ENCODE data around the gene SLC7A1. TPM values are rescaled to one million over a fixed set of nuclear protein-coding genes. Genes with fewer than 3 reads are reported as not detected.

SLC7A1 gene
- polyA plus RNA-seq, 1 donor, result 8.7 TPM

DNA sequence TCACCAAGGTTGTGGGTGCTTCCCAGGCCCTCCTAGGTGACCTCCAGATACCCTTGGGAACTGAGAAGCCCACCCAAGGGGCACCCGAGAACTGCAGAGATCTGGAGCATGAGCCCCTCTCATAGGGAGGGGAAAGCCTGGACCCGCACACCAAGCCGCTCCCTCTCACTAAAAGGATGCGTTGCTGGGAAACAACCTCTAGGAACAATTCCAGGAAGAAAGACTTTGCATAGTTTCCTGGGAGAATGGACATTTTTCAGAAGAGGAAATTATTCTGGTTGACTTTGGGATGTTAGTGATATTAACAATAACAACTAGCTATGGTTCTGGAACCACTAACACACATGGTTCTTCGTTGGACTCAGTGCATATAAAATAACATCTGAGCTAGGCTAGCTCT lies 64.6 kb downstream of the SLC7A1 start:
- DNase-seq (ENCODE audit: low read depth), result no peak

DNA sequence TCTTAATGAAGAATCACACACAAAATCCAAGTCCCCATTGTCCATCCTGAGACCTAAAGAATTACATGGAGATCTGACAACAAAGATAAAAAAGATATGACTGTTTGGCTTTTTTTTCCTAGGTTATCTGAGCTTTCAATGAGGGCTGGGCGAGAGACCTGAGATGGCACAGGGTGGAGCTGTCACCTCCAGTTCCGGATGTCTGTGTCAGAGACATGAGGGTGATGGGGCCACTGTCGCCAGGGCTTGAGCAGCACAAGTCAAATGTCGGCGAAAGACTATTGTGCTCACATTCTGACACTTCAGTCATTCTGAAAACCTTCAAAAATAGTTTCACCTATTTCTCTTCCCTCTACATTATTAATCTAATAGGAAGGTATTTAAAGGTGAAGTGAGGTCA lies 65.7 kb downstream of the SLC7A1 start:
- no peak for DNase-seq (ENCODE audit: low read depth)

DNA sequence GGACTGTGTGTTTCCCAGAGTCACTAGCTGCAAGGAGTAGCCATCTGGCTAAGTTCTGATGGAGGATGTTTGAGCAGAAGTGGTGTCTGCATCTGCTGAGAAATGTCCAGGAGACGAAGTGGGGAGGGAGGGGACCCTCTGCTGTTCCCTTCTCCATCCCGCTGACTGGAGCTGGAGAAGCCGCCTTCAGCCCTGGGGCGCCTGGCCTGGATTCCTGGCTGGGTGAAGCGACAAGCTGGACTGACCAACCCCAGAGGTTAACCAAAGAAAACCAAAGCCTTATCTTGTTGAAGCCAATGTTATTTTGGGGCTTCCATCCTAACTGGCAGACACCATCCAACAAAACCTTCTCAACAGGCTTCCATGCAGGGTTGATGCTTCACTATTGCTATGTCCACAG lies 67.6 kb downstream of the SLC7A1 start:
- no peak for DNase-seq (ENCODE audit: low read depth)

DNA sequence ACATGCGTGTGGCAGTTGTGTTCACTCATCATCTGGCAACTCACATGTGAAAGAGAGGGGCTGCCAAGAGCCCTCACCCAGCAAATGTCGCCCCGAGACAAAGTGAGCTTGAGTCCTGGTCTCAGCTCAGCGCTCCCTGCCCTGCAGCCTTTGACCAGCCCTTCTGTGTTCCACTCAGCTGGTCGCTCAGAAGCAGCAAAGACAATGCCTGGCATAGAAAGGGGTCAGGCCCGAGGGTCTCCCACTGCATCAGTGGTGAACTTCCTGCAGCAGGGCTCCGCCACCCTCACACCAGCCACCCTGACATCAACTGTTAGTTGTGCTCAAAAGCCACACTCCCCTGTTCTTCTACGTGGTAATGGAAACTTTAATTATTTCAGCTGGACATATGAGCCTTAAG lies 68.0 kb downstream of the SLC7A1 start:
- DNase-seq (ENCODE audit: low read depth), result no peak

DNA sequence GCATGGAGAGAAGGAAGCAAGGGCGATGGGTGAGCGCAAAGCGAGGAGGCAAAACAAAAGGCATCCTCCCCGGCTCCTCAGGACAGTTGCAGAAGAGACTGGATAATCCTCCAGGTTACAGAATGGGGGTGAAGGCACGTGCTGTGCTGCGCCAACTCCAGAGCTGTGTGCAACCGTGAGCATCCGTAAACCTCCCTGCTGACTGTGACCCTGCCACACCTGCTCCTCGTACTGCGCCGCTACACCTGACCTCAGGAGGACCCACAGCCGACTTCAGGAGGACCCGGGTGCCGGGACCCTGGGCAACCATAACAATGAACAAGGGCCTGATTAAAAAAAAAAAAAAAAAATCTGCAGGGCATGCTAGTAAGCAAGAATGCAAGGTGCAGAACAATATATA lies 68.7 kb downstream of the SLC7A1 start:
- DNase-seq (ENCODE audit: low read depth), result no peak

DNA sequence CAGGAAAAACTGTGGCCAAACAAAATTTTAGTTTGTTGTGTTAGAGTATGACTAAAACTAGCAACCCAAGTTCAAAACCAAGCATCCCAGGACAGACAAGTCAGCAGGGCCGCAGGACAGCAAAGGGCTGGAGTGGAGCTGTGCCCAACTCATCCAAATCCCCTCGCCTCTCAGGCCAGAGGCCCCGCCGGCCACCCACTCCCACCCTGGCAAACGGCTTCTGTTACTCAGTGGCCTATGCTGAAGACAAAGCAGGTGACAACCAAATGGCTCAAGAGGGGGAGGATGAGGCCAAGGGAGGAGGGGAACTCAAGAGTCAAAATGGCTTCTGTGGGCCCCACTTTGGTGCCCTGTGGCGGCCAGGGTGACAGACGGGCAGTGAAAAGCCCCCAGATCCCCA lies 69.7 kb downstream of the SLC7A1 start:
- DNase-seq (ENCODE audit: low read depth), result no peak

DNA sequence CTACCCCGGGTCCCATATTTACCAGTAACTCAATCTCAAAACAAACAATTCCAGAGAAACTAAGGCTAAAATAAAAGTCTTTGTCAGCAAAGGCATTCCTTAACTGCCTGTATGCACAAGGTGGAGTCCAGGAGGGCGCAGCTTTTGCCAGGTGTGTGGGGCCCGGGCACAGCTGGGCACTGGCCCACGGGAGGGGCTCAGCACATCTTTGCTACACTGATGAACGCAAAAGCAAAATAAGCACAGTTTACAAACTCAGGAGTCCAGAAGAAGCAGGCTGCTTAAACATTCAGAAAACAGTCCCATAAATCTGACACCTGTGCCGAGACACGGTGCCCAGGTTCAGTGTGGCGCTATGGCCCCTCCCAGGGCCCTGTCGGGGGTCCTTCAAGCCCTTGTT lies 70.8 kb downstream of the SLC7A1 start:
- no peak for DNase-seq (ENCODE audit: low read depth)

DNA sequence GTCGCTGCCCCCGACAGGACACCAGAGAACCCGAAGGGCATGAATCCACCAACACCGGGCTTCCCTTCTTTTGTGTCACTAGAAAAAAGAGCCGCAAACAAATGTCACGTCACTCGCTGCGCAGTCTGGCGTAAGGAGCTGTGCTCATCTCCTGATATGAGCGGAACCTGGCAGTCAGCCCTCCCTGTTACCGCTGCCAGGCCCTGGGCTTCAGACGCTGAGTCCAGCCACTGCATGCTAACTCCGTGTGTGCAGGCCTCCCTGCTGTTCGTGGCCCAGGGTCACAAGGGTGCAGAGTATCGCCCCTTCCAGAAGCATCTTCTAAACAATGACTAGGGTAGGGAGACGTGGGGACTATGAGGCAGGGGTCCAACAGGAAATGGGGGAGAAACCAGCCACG lies 71.3 kb downstream of the SLC7A1 start:
- DNase-seq (ENCODE audit: low read depth), result no peak

DNA sequence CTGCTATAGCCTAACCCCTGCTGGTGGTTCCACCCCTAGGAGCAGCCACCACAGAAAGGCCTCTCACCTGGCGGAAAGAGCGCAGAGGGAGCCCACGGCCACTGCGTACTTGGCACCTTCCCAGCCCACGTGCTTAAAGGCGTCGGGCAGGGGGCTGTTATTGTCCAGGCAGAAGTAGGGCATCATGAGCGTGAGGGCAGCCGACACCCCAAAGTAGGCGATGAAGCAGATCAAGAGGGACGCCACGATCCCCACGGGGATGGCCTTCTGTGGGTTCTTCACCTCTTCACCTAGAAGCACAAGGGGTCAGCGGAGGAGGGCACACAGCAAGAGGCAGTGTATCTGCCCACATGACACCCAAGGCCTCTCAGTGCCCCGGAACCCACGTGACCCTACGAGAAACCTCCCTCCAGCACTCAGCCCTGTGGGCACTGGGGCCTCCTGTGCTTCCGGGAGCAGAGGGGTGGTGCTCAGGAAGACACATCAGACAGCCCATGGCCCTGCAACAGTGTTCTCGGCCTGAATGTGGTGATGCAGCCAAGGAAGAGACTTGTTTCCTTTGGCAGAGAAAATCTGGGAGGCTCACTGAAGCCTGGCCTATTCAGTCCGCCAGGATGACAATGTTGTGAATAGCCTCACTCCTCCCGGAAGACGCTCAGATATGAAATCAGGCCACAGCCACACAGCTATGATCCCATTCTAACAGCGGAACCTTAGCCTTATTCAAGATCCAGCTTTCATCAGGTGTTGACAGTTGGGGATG lies 72.1 kb downstream of the SLC7A1 start:
- no peak for DNase-seq (ENCODE audit: low read depth)

DNA sequence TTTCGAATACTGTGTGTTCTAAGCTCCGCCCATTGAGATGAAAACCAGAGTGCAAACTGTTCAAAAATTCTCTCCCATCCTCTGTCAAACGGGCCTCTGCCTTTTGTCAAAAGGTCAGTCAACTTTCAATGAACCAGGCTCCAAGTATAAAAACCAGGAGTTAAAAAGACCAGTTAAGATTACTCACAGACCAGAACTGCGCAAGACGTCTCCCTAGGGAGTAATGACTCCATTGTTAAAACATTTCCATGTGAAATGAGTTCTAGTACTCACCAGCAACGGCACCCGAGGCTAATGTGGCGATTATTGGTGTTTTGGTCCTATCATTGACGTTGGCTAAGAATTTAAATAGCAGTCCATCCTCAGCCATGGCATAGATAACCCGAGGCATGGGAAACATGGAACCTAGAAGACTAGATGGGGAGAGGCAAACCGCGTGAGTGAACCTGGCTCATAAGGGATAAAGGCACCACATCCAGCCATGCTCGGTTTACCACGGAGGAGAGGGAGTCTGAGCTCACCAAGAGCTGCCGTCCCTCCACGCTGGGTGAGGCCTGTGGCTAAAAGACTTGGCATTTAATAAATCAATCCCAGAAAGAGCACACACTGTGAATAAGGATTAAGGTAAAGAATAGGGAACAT lies 73.3 kb downstream of the SLC7A1 start:
- DNase-seq (ENCODE audit: low read depth), result no peak

DNA sequence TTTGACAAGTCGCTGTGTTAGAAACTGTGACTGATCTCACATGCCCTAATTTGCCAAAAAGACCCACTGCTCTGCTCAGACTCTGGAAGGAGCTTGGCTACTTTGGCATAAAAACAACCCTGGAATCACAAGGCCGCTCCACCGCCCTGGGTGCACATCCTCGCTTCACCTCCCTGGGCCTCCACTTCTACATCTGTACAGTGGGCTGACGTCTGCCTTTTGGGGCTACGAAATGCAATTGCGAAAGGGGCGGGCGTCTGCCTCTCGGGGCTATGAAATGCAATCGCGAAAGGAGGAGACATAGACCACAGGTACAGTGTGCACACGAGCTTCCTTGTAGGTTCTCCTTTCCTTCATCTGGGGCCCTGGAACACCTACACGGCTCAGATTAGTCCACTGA lies 74.2 kb downstream of the SLC7A1 start:
- DNase-seq (ENCODE audit: low read depth), result no peak

DNA sequence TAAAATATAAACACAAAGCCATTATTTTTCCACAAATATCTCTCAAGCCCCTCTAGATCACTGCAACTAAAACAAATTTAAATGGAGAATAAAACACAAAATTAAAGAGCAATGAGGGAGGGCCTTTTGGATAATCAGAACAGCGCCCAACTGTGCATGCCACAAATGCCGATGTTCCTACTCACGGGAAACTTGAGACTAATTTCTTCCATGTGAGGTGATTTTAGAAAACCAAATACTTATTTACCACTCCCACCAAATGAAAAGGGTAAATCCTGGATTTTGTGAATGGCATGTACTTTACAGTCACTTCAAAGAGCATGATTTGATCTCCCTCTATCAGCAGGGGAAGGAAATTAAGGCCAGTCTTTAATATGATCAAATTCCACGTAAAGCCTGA lies 74.8 kb downstream of the SLC7A1 start:
- no peak for DNase-seq (ENCODE audit: low read depth)

DNA sequence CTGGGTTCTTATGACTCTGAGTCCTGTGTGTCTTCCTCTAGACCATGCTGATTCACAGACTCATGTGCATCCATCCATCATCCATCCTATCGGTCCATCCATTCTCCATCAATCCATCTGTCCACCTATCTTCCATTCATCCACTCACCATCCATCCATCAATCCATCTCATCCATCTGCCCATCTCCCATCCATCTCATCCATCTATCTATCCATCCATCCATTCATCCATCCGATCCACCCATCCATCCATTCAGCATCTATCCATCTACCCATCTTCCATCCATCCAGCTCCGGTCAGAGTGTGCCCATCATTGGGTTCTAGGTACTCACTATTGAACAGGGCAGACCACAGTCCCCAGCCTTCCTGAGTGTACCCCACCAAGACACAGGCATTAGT lies 75.6 kb downstream of the SLC7A1 start:
- no peak for DNase-seq (ENCODE audit: low read depth)

DNA sequence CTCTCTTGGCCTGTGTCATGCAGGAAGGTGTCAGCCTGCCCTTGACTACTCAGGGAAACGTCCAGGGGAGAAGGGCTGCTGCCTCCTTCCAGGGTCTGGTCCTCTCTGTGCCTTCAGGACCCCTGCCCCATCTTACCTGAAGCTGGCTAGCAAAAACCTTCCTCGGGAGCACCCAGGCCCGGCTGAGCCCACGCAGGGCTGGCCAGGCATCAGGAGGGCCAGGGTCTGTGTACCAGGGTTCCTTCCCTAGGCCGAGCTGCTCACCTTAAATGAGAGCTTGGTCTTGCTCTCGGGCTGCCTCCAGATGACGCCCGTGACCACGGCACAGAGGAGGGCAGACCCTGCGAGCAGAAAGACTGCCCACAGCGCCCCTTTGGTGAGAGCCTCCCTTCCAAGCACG lies 78.6 kb downstream of the SLC7A1 start:
- DNase-seq (ENCODE audit: low read depth), result no peak

DNA sequence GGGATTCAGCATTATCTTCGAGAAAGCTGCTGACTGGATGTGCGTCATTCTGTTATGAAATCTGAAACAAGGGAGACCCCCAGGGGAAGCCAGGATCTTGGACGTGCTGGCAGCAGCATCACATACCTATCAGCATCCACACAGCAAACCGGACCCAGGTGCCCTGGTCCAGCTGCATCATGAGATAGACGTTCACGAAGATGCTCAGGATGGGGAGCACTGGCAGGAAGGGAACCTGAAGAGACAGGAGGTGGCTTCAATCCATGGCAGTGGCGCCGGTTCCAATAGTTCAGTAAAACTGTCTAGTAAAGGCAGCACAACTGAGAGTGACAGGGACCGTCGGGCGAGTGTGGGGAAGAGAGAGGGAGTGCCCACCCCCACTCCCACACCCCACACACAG lies 79.5 kb downstream of the SLC7A1 start:
- no peak for DNase-seq (ENCODE audit: low read depth)

DNA sequence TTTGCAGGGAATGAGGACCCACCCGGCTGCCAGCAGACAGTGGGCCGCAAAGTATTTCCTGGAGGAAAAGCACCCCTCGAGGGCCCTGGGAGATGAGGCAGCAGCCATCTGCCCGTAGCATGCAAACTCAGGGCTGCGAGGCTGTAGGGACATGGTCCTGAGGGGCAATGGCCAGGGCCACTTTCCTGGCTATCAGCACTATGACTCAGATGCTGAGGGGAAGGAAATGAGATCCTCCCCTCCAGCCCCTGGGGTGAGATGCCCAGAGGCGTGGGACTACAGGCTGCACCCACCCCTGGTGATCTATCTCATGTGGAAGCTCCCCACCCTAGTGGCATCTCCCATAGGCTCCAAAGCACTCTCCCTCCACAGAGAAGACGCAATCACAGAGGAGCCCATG lies 80.1 kb downstream of the SLC7A1 start:
- DNase-seq (ENCODE audit: low read depth), result no peak

DNA sequence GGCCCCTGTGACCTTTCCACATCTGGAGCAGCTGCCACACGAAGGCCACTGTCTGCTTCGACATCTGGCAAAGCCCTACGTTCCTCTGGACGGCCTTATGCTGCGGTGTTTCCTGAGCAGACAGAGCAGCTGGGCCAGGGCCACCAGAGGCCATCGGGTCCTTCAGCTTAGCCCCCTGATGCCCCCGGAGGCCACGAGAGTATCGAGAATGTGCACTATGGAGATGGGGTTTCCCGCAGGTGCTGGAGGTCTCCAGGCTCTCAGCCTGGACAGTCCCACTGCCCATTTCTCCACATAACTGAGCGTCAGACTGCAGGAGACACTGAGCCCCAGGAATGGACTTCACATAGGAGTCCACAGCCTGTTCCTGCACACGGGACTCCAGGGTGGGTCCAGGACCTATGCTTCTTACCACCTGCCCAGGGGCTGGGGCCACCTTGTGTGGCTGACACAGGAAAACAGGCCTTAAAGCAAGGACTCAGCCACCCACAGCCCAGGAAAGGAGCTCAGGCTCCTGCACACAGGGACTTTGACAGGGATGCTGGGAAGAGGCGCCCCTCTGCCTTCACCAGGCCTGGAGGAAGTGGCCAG lies 80.7 kb downstream of the SLC7A1 start:
- DNase-seq (ENCODE audit: low read depth), result no peak

DNA sequence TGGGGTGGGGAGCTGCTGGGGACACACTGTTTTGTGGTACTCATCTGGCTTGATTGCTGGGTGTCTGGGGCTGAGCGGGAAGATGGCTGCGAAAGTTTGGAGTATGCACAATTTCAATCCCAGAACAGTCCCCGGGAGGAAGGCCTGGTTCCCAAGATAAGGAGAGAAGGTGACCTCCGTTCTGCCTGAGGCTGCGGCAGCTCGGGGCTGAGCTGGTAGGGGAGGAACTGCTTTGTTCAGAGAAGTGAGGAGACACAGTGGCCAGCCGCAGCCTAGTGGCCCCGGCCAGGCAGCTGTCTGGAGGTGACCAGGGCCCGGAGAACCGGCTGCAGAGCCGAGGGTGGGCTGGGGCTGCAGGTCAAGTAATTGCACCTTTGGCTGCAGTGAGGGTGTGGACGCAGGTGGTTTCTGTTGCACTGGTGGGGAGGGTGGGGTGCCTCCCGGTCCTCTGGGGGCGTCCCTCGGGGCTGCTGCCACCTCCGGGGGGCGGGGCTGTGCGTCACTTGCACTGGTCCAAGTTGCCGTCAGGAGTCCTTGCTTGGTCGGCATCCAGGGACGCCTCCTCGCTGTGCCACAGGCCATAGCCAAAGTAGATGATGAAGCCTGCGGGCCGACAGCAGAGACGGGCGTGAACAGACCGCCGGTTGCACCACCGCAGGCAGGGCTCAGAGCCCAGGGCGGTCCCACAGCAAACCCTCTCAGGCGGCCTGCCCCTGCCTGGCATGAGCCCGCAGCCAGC lies 81.3 kb downstream of the SLC7A1 start:
- DNase-seq (ENCODE audit: low read depth), result no peak

DNA sequence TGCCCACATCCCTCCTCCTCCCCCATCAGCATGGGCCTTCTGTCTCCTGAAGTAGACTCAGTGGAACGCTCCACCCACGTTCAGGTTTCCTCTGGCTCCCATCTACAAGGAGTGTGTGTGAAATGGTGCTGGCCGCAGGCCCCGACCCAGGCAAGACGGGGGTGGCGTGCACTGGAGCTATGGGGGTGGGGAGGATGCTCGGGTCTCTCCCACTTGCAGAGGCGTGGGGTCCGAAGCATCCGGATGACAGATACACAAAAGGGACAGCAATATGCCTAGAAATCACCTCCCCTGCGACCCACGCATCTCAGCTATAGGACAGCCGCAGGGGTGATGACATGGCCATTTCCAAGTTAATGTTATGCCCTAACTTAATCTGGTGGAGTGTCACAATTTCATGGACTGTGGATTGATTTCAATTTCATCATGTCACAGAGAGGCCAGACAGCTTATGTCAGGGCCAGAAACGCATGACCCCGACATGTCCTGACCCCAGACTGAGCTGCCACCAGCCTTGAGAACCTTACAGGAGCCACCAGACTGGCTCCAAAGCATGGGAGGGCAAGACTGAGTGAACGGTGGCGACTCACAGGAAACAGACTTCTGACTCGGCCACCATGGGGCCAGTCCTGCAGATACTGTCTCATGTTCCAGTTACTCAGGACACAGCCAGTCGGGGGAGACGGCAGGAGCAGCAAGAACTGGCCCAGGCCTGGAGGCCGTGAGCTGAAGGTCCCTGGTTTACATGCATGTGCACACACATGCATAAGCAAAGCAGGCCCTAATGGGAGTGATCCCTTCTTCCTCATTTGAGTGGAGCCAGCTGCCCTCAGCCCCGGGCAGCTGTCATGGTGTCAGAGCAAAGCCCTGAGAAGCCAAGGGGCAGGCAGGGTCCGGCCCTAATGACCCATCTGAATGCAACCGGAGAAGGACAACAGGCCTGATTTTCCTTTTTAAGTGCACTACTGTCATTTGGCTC lies 82.2 kb downstream of the SLC7A1 start:
- no peak for DNase-seq (ENCODE audit: low read depth)

DNA sequence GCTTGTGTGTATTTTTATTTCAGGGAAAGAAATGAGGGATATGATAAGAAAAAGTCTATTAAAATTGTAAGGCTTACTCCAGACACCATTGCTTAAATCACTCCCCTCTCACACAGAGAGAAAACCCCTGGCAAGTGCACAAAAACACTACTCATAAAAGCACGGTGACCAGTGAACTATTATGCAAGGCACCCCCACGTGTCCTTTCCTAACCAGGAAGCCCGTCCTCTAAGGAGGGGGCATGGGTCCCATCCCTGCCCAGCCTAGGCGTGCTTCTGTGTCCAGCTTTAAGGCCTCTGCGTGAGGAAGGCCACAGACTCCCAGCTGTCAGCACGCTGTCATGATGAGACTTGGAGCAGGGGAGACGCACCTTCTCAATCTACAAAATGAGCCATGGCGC lies 83.5 kb downstream of the SLC7A1 start:
- no peak for DNase-seq (ENCODE audit: low read depth)

DNA sequence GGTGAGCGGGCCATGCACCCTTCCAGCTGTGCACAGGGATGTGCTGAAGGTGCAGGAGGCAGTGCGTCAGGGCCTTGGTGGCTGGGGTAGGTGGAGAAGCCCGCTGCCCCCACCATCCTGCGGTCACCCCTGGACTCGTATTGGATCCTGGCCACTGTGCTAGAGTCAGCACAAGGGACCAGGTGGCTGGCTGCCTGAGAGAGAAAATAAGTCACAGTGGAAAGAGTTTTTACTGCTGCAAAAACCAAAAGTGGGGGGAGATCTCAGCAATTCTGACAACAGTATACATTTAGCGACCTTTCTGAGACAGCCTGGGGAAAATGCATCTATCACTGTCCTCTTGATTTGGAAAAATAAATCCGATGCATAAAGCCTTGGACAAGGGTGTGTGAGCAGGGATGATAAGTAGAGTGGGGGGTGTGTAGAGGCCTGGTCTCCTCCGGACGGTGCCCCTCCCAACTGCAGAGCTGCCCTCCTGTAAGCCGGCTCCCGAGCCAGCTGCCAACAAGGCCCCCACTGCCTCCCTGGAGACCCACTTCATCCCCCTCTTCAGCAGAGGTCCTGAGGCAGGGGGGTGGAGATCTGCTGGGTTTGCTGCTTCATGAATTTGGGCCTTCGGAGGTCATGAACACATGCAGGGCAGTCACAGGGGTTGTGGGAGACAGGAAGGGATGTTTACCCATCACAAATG lies 84.2 kb downstream of the SLC7A1 start:
- no peak for DNase-seq (ENCODE audit: low read depth)
